Heart left ventricle (tissue), 13 donors: ENCODE measurements around the gene GHR.

ENCODE experiments used
- CTCF ChIP-seq, 12 donors: fragments of 200-600 bp; sonication (generic) in 4 of 12; IDR thresholded peaks; one replicate each; pipeline versions ENCODE4 v1.5.0 to v1.8.0; 2018 to 2022; ENCODE audit warnings: antibody characterized with exemption in 12 of 12, mild to moderate bottlenecking in 5 of 12
- POLR2A ChIP-seq, 2 donors: fragments of 450-650 bp; IDR thresholded peaks; one replicate each; pipeline ENCODE4 v1.6.1; 2017; ENCODE audit warnings: antibody characterized with exemption in 2 of 2, mild to moderate bottlenecking in 2 of 2, moderate library complexity in 2 of 2
- donor health status: ischemic (EF 13 %, LVEDD 7.1; RV severe dilation, severe dysfunction).
- donor health status: DM: no; HTN: yes; CAD: no.
- donor health status: DM: no; HTN: no; CAD: no.
- donor health status: ischemic (EF 25% LVEDD 6.9; RV normal size, moderate dysfunction).
- donor health status: ischemic (EF 25% LVEDD 5.7; RV mildly dilated, moderate dysfunction).
- donor health status: ischemic (EF 35%, LVEDD 5.7; RV mildly dilated, moderate dysfunction).
- donor health status: nonischemic (EF 11% LVEDD 7.7; RV severe dilation, severe dysfunction).
- donor health status: DM: yes; HTN: yes; CAD: no.
- donor health status: PGD.
- donor health status: ischemic (EF 29% LVEDD 5.4; RV normal size, mild dysfunction).
- donor health status: nonischemic (EF 23%, LVEDD 6.1; RV moderate dilation, normal function).

- TF ChIP-seq CTCF (IDR thresholded peaks at IDR 0.05) (no peak), POLR2A (IDR thresholded peaks at IDR 0.05) (no peak)
Observed at GRCh38 chr5:42564689-42565356, 141.6 kb downstream of the GHR start.
